IPS DF 6.9 (cell line): Measurements from ENCODE around the gene BABAM2.

Experiments used
- DNase-seq: peaks from one replicate; pipeline ENCODE4 v3.0.0-alpha.2; 2013; ENCODE audit warnings: low read depth, low spot score
- H3K27ac ChIP-seq: one replicate; pipeline ENCODE4 v1.5.1; 2013; ENCODE audit warnings: low read length, control low read depth
- H3K27me3 ChIP-seq: 2 replicates; pipeline ENCODE4 v1.6.1; 2013; ENCODE audit warnings: mild to moderate bottlenecking, low read length; ENCODE audit not compliant: control insufficient read depth, insufficient read depth
- H3K36me3 ChIP-seq: 2 replicates; pipeline ENCODE4 v1.6.1; 2013; ENCODE audit warnings: low read length; ENCODE audit not compliant: control insufficient read depth, insufficient read depth
- H3K4me1 ChIP-seq: 2 replicates; pipeline ENCODE4 v1.6.1; 2013; ENCODE audit warnings: low read length; ENCODE audit not compliant: control insufficient read depth, insufficient read depth
- H3K4me3 ChIP-seq: 2 replicates; pipeline ENCODE4 v1.5.1; 2013; ENCODE audit warnings: mild to moderate bottlenecking, low read length
- H3K9me3 ChIP-seq: 2 replicates; pipeline ENCODE4 v1.6.1; 2013; ENCODE audit warnings: low read length, inconsistent platforms; ENCODE audit not compliant: control insufficient read depth, insufficient read depth
- WGBS: extraction: QIAGEN DNeasy Blood & Tissue Kit; methylation state at CpG from one replicate; pipeline ENCODE4 v1.1.7; 2013; ENCODE audit warnings: mixed read lengths, missing lambda C conversion rate; ENCODE audit not compliant: insufficient read length, insufficient coverage; 5-methylcytosine and 5-hydroxymethylcytosine counted together

BABAM2 gene

DNA sequence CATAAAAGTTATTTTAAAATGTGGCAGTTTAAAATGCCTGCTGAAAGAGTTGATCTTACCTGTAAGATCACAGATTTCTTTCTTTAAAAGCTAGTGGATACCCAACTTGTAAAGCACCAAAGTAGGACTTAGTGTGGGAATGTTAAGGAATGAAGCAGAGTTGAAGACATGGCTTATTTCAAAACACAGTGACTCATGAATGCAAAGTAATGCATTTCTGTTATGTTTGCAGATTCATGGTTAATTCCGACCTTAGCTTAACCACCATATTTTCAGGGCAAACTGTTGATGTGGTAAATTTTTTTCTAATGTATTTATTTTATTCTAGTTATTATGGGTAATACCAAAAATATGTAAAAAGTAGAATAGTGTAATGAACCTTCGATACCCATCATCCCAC is 295.4 kb downstream of the BABAM2 start:
- Histone ChIP-seq H3K9me3 (no peaks in the 10 kb centered on the region), H3K36me3 (no peaks in the 10 kb centered on the region), H3K4me1 (no peaks in the 10 kb centered on the region), H3K27ac (no peak overlapping the region), H3K4me3 (no peak overlapping the region), H3K27me3 (no peaks in the 10 kb centered on the region)
- no peak for DNase-seq
- no CpG with 5 or more reads among the region's 2 CpGs for WGBS

DNA sequence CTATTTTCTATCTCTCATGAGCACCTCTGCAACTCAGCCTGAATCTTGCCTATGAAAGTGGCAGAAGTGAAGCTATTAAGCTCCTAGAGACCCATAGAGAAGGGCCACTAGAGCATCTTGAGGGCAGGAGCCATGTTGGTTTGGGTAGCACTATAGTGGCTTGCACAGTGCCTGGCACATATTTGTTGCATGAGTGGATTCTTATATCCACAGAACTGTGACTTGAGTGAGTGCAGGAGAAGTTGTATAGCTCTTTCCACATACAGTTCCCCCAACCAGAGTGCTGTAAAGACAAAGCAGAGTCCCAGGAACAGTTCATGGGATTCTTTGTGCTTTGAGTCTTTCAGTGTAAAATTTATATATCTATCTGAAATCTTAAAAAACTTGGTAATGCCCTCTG is 296.7 kb downstream of the BABAM2 start:
- Histone ChIP-seq H3K27me3 (no peaks in the 10 kb centered on the region), H3K9me3 (no peaks in the 10 kb centered on the region), H3K4me3 (no peak overlapping the region), H3K4me1 (no peaks in the 10 kb centered on the region), H3K27ac (no peak overlapping the region), H3K36me3 (no peaks in the 10 kb centered on the region)
- DNase-seq = no peak

DNA sequence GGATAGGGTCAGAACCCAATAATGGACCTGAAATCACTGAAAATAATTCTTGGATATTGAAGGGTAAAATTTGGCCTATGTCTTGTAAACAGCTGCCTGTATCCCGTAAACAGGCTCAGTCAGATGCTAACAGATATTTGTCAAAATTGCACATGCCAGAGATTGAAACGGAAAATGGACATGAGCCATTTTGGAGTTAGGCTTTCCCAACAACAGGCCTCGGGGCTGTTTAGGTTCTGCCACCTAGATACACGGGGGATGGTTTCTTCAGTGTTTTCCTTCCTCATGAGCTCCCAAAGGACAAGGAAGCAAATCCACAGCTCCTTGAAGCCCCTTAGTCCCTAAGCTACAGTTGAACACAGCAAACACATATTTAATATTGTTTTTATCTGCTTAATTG is 297.9 kb downstream of the BABAM2 start:
- Histone ChIP-seq H3K4me1 (no peaks in the 10 kb centered on the region), H3K4me3 (no peak overlapping the region), H3K9me3 (no peaks in the 10 kb centered on the region), H3K36me3 (no peaks in the 10 kb centered on the region), H3K27ac (no peak overlapping the region), H3K27me3 (no peaks in the 10 kb centered on the region)
- WGBS = no CpG with 5 or more reads among the region's 4 CpGs
- no peak for DNase-seq

DNA sequence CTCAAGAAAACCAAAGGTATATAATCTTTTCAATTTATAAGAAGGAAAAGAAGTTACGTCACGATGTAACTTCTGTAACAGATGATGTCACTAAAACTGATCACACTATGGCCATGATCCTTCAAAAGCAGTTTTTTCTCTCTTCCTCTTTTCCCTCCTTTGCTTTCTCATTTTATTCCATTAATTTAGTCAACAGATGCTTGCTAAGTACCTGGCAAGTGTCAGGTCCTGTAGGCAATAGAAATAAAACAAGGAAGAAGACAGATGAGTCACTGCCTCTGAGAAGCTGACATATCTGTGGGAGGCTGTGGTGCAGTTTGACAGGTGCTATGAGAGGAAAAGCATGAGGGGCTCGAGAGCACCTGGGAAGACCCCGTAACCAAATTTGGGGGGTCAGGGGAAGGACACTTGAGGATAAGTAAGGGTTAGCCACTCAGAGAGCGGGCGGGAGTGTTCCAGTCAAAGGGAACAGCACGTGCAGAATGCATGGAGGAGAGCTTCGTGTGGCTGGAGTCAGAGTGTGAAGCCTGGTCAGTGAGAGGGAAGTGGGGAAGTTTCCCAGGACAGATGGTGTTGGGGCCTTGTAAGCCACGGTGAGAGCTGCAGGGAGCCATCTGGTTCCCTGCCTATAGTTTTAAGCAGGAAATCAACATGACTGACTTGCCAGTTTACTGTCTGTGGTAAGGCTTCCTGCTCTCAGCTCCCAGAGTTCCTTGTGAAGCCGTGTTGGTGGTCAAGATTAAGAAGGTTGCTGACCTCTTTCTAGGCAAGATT is 303.3 kb downstream of the BABAM2 start:
- no peak overlapping the region for H3K27ac ChIP-seq
- DNase-seq = no peak
- no peaks in the 10 kb centered on the region for H3K4me1 ChIP-seq
- H3K36me3 ChIP-seq = no peaks in the 10 kb centered on the region
- H3K27me3 ChIP-seq = no peaks in the 10 kb centered on the region
- no peak overlapping the region for H3K4me3 ChIP-seq
- WGBS = no CpG with 5 or more reads among the region's 10 CpGs
- H3K9me3 ChIP-seq = no peaks in the 10 kb centered on the region

DNA sequence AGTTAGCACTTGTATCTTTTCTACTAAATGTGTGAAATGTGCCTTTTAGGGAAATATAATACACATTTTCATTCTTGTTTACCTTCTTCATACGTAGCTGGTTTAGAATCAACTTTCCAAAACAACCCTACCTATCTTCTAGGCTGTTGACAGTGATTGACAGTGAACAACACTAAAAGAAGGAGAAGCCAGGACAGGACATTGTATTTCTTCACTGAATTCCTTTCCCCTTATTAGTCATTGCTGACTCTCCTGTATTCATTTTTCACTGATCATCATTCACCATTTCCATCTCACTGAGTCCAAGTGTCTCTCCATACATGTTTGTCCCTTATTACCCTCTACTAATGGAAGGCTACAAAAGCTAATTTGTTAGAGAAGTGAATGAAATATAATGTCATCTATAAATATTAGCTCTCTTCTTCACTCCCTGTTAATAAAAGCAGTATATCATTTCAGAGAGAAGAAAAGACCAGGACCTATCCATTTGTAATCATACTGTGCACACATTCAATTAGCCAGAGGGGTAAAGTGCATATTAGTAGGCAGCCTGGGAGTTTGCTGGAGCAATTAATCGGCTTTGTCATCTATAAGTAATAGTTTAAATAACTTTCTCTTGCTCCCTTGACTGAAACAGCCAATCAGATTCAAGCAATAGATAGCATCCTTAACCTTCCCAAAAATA is 309.6 kb downstream of the BABAM2 start:
- Histone ChIP-seq H3K27ac (no peak overlapping the region), H3K9me3 (no peaks in the 10 kb centered on the region), H3K4me3 (no peak overlapping the region), H3K4me1 (no peaks in the 10 kb centered on the region), H3K27me3 (no peaks in the 10 kb centered on the region), H3K36me3 (no peaks in the 10 kb centered on the region)
- no peak for DNase-seq
- no CpG with 5 or more reads among the region's 2 CpGs for WGBS

DNA sequence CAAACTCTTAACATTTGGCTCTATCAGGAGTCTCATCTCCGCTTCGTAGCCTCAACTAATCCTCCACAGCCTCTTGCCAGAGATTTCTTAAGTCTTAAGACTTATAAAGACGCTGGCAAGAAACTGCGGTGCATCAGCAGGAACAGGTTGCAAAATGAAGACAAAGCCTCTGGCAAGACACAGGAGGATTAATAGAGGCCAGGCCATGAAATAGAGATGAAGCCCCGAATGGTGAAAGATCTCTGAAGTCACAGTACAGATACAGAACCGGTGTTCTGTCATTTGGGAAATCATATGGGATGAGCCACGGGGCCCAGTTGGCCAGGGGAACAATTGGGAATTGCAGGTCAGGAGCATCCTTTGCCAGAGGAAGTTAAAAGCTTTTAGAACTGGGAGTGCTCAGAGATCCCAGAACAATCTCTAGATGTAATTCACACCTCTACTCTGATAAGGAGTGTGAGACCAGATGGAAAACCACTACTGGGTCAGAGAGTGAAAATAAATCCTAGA is 311.2 kb downstream of the BABAM2 start:
- no peak overlapping the region for H3K27ac ChIP-seq
- no peaks in the 10 kb centered on the region for H3K27me3 ChIP-seq
- no peak overlapping the region for H3K4me3 ChIP-seq
- H3K4me1 ChIP-seq = no peaks in the 10 kb centered on the region
- no peak for DNase-seq
- no CpG with 5 or more reads among the region's 7 CpGs for WGBS
- H3K9me3 ChIP-seq = no peaks in the 10 kb centered on the region
- H3K36me3 ChIP-seq = no peaks in the 10 kb centered on the region

DNA sequence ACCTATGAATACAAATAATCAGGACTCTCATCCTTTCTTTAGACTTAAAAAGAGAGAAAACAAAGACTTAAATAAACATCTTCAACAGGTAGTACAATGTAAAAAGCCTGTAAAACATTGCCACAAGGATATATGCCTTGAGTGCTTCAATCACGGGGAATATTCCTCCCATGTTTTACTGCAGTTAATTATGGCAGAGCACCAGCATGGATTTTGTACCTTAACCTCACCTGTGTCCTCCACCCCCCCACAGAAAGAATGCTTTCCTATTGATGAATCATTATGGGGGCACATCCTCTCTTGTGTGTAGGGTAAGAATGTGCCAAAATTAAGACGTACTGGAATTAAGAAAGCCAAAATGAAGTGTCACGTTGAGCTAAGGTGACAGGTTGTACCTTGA is 312.2 kb downstream of the BABAM2 start:
- WGBS = no CpG with 5 or more reads among the region's 3 CpGs
- no peaks in the 10 kb centered on the region for H3K27me3 ChIP-seq
- H3K4me1 ChIP-seq = no peaks in the 10 kb centered on the region
- H3K4me3 ChIP-seq = no peak overlapping the region
- no peak for DNase-seq
- no peaks in the 10 kb centered on the region for H3K36me3 ChIP-seq
- H3K9me3 ChIP-seq = no peaks in the 10 kb centered on the region
- H3K27ac ChIP-seq = no peak overlapping the region

DNA sequence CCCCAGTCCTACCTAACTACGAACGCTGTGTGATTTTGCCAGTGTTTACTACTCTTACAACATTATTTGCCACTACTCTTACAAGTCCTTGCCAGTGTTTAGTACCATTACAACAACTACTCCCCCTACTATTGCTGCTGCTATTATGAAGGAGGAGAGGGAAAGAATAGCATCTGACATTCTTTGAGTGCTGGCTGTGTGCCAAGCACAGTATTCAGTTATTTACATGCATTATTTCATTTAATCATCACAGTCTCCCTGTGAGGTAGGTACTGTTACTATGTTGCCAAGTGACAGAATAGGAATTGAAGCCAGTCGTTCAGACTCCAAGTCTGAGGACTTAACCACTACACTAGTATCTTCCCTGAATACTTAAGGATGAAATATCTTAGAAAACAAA is 316.2 kb downstream of the BABAM2 start:
- no peaks in the 10 kb centered on the region for H3K36me3 ChIP-seq
- no peaks in the 10 kb centered on the region for H3K27me3 ChIP-seq
- no peak for DNase-seq
- no peaks in the 10 kb centered on the region for H3K4me1 ChIP-seq
- no peaks in the 10 kb centered on the region for H3K9me3 ChIP-seq
- no peak overlapping the region for H3K27ac ChIP-seq
- WGBS = no CpG with 5 or more reads among the region's 3 CpGs
- no peak overlapping the region for H3K4me3 ChIP-seq

DNA sequence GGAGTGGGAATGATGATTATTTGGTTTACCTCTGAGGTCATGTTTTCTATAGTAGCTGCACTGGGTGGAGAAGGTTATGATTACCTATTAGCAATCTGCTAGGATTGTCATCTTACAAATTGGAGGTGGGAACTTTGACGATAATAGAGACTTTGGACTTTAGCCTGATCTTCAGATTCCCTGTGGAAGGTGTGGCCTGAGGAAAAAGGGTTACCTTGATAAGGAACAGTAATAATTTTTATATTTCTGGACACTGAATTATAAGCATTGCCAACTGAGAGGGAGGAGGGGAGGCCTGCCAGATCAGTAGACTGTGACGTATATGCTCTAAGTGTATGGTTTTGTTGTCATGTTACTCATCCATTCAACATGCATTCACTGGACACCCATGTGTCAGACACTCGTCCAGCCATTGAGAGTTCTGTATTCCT is 318.7 kb downstream of the BABAM2 start:
- Histone ChIP-seq H3K27ac (no peak overlapping the region), H3K27me3 (no peaks in the 10 kb centered on the region), H3K9me3 (no peaks in the 10 kb centered on the region), H3K4me3 (no peak overlapping the region), H3K36me3 (no peaks in the 10 kb centered on the region), H3K4me1 (no peaks in the 10 kb centered on the region)
- no peak for DNase-seq
- no CpG with 5 or more reads among the region's 3 CpGs for WGBS

DNA sequence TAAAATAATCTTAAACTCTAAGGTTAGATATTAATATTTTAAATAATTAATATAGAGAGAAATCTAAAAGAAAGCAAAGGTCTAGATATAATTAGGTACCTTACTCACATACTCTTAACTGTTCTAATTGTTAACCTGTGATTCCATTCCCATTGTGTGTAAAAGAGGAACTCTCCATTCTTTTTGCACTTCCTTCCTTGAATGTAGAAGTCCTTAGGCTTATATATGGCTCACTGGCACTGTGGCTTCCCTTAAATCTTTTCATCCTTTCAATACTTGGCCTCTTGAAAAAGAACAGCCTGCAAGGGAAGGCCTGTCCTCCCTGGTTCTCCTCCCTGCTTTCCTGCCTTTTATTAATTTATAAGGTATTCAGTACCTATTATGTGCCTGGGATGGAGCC is 319.3 kb downstream of the BABAM2 start:
- H3K4me1 ChIP-seq = no peaks in the 10 kb centered on the region
- DNase-seq = no peak
- no peak overlapping the region for H3K27ac ChIP-seq
- no peaks in the 10 kb centered on the region for H3K9me3 ChIP-seq
- no peaks in the 10 kb centered on the region for H3K27me3 ChIP-seq
- no peaks in the 10 kb centered on the region for H3K36me3 ChIP-seq
- no peak overlapping the region for H3K4me3 ChIP-seq

DNA sequence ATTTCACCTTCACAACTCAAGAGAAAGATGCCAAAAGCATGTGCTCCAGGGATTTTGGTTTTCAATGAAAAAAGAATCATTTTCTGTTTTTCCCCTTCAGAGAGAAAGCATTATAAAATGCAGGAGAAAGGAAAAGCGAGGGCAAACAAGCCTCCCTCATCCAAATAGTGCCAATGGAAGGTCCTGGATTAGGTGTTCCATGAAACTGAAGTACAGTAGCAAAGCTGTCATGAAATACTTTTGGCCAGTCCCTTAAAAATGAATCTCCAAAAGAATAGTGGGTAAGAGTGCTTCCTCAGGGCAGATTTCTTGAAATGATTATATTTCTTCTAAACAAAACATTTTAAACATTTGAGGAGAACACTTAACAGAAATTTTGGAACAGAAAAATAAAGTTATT is 320.0 kb downstream of the BABAM2 start:
- no peaks in the 10 kb centered on the region for H3K4me1 ChIP-seq
- DNase-seq = no peak
- H3K27ac ChIP-seq = no peak overlapping the region
- no peaks in the 10 kb centered on the region for H3K27me3 ChIP-seq
- H3K4me3 ChIP-seq = no peak overlapping the region
- H3K9me3 ChIP-seq = no peaks in the 10 kb centered on the region
- no peaks in the 10 kb centered on the region for H3K36me3 ChIP-seq
- no CpG with 5 or more reads among the region's 1 CpG for WGBS
